Osteocyte (in vitro differentiated cells): ENCODE measurements around the gene THAP3. TPM values are rescaled to one million over a fixed set of nuclear protein-coding genes. Genes with fewer than 3 reads are reported as not detected.
A peak's percentile ranks its signal among the peaks of the same experiment; 100 is the strongest.

Experiments
- DNase-seq: peaks from one replicate; pipeline ENCODE4 v3.0.0; 2021; ENCODE audit warnings: mixed read lengths; ENCODE audit not compliant: unreplicated experiment; ENCODE audit errors: extremely low spot score
- H3K27ac Mint-ChIP-seq: one replicate; pipeline ENCODE4 v1.8.0; 2021; ENCODE audit warnings: mild to moderate bottlenecking, mixed read lengths; ENCODE audit not compliant: unreplicated experiment
- H3K27me3 Mint-ChIP-seq: one replicate; pipeline ENCODE4 v1.8.0; 2021; ENCODE audit warnings: mixed read lengths; ENCODE audit not compliant: unreplicated experiment
- H3K36me3 Mint-ChIP-seq: one replicate; pipeline ENCODE4 v1.8.0; 2021; ENCODE audit warnings: mixed read lengths; ENCODE audit not compliant: unreplicated experiment
- H3K4me1 Mint-ChIP-seq: one replicate; pipeline ENCODE4 v1.8.0; 2021; ENCODE audit warnings: mixed read lengths; ENCODE audit not compliant: unreplicated experiment
- H3K4me3 Mint-ChIP-seq: one replicate; pipeline ENCODE4 v1.8.0; 2021; ENCODE audit warnings: mild to moderate bottlenecking, moderate library complexity, mixed read lengths; ENCODE audit not compliant: unreplicated experiment
- H3K9me3 Mint-ChIP-seq: one replicate; pipeline ENCODE4 v1.8.0; 2021; ENCODE audit warnings: mixed read lengths; ENCODE audit not compliant: unreplicated experiment
- CTCF ChIP-seq: fragments of 200-600 bp; sonication (generic); IDR thresholded peaks from 2 replicates; pipeline ENCODE4 v1.5.0; 2021; ENCODE audit warnings: antibody characterized with exemption, mild to moderate bottlenecking, moderate library complexity
- long read RNA-seq: library from polyadenylated mRNA; unstranded; transcript quantifications from one replicate; pipeline ENCODE4 v2.0.0, GENCODE V29; 2021
- total RNA-seq: library from RNA; stranded (reverse); gene quantifications from 2 replicates; pipeline ENCODE4 v1.2.1, GENCODE V29; 2021

THAP3 gene, protein sequence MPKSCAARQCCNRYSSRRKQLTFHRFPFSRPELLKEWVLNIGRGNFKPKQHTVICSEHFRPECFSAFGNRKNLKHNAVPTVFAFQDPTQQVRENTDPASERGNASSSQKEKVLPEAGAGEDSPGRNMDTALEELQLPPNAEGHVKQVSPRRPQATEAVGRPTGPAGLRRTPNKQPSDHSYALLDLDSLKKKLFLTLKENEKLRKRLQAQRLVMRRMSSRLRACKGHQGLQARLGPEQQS
- total RNA-seq: 16.5 and 18.7 TPM in 2 replicates
- long read RNA-seq, partial matches to known transcripts: 38 of 47 reads
- long read RNA-seq, other reads (novel, unspliced or antisense): 4 of 47 reads

DNA sequence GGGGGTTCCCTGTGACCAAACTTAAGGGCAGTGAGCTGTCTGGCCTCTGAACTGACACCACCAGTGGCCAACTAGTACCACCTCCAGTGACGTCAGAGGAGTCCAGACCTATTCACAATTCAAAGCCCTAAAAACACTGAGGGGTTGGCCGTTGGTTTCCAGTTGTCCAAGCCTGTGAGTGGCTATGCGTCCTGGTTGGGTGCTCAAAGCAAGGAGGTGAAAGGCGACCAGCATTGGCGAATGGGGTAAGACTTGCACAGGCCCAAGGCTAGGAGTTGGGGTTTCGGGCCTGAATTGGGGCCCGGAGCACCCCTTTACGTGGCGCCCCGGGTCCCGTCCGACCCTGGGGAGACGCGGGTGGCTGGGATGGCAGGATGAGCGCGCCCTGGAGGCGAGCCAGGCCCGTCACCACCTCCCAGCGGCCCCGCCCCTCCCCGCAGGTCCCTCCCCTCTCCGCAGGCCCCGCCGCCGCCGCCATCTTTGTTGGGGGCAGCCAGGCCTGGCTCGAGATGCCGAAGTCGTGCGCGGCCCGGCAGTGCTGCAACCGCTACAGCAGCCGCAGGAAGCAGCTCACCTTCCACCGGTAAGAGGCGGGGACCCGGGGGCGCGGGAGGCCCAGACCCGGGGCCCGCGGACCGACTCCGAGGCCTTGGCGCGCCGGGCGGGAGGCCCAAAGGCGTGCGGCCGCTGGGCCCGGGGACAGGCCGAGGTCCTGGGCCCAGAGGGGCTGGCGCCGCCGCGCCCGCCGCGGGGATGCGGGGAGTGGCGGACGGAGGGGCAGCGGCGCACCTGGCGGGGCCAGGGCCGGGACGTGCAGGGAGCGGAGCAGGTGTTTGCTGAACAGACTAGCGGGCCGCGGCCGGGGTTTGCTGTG lies at the start of gene THAP3:
THAP3 (plus strand) TSS at position 159 of the 874 bp plus-strand sequence; CDS start at position 510, 351 bp downstream.
- peaks cover 28% of the 10 kb centered on the region for H3K36me3 Mint-ChIP-seq
- peak within 1 kb of the TSS; percentile 84 for H3K4me3 Mint-ChIP-seq
- no peak for TF ChIP-seq CTCF
- H3K27me3 Mint-ChIP-seq: no peaks in the 10 kb centered on the region
- H3K4me1 Mint-ChIP-seq: peaks cover 20% of the 10 kb centered on the region
- DNase-seq: peak; percentile 94
- peak within 1 kb of the TSS; percentile 88 for H3K27ac Mint-ChIP-seq
- no peaks in the 10 kb centered on the region for H3K9me3 Mint-ChIP-seq

DNA sequence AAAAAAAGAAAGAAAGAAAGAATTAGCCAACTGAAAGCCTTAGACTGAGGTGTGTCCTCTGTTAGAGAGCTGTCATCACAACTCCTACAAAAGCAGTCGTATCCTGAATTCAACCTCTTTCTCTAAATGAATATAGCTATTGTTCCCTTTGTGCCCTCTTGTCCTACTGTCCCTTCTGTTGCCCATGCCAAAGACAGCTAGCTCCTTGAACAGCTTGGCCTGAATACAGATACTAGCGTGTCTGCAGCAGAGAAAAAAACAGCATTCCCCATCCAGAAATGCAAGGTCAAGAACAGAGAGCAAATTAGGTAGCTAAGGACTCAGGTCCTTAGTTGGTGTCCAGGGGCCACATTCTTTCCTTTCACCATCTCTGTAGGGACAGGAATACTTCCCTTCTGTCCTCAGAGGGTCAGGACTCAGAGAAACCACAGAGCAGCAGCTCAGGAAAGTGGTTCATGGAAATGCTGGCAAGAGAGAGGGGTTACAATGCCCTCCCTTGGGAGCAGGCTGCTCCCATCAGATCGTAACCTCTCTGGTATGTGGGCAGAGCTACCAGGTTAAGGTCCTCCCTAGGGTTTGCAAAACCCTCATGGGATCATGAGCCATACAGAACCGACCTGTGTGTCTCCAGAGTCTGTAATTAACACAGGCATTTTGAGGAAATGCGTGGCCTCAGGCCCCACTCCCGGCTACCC lies 46.7 kb upstream of the THAP3 start:
- peaks cover 26% of the 10 kb centered on the region for H3K4me1 Mint-ChIP-seq
- TF ChIP-seq CTCF: no peak
- no peak for DNase-seq
- H3K27ac Mint-ChIP-seq: peak overlapping the region; percentile 50
- H3K9me3 Mint-ChIP-seq: no peaks in the 10 kb centered on the region
- H3K36me3 Mint-ChIP-seq: peaks cover 3% of the 10 kb centered on the region
- H3K27me3 Mint-ChIP-seq: peaks cover under 1% of the 10 kb centered on the region
- H3K4me3 Mint-ChIP-seq: no peak overlapping the region

DNA sequence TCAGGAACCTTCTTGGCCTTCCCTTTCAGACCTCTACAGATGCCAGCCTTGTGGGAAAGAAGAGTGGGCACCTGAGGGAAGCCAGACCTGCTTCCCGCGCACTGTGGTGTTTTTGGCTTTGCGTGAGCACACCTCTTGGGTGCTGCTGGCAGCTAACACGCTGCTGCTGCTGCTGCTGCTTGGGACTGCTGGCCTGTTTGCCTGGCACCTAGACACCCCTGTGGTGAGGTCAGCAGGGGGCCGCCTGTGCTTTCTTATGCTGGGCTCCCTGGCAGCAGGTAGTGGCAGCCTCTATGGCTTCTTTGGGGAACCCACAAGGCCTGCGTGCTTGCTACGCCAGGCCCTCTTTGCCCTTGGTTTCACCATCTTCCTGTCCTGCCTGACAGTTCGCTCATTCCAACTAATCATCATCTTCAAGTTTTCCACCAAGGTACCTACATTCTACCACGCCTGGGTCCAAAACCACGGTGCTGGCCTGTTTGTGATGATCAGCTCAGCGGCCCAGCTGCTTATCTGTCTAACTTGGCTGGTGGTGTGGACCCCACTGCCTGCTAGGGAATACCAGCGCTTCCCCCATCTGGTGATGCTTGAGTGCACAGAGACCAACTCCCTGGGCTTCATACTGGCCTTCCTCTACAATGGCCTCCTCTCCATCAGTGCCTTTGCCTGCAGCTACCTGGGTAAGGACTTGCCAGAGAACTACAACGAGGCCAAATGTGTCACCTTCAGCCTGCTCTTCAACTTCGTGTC lies 45.9 kb upstream of the THAP3 start:
- peak overlapping the region; percentile 93 for H3K4me3 Mint-ChIP-seq
- H3K9me3 Mint-ChIP-seq: no peaks in the 10 kb centered on the region
- no peak for DNase-seq
- no peak for TF ChIP-seq CTCF
- peaks cover 3% of the 10 kb centered on the region for H3K36me3 Mint-ChIP-seq
- H3K27me3 Mint-ChIP-seq: no peaks in the 10 kb centered on the region
- peaks cover 26% of the 10 kb centered on the region for H3K4me1 Mint-ChIP-seq
- peak overlapping the region; percentile 99 for H3K27ac Mint-ChIP-seq

- peaks cover 3% of the 10 kb centered on the region for H3K36me3 Mint-ChIP-seq
- H3K27me3 Mint-ChIP-seq: no peaks in the 10 kb centered on the region
- DNase-seq: peak; percentile 100
- H3K27ac Mint-ChIP-seq: peak within 1 kb of the TSS; percentile 99
- peak within 1 kb of the TSS; percentile 93 for H3K4me3 Mint-ChIP-seq
- no peak for TF ChIP-seq CTCF
- H3K4me1 Mint-ChIP-seq: peaks cover 26% of the 10 kb centered on the region
- no peaks in the 10 kb centered on the region for H3K9me3 Mint-ChIP-seq
These were observed 45.1 kb upstream of the THAP3 start, which contains the start of gene ZBTB48 for GRCh38 chr1:6579374-6580118. Gene ZBTB48 (plus strand): TSS chr1:6579994. CDS start chr1:6580610, 616 bp downstream.
